Ovary (tissue), 3 donors: ENCODE data around the gene TMCO4.

Experiments used
- POLR2A ChIP-seq: fragments of 450-650 bp; IDR thresholded peaks from one replicate; pipeline ENCODE4 v1.6.1; 2017; ENCODE audit warnings: antibody characterized with exemption, mild to moderate bottlenecking, moderate library complexity
- TF ChIP-seq, protein P1 (sequence below), 3 donors: fragments of 450-650 bp in 2 of 3; fragments of 200-600 bp in 1 of 3; IDR thresholded peaks; one replicate each; pipeline versions ENCODE4 v1.5.1 to v1.8.0; 2016 to 2022; ENCODE audit warnings: antibody characterized with exemption in 3 of 3, mild to moderate bottlenecking in 1 of 3
- donor health status: DM: no; HTN: no; CAD: no.

DNA sequence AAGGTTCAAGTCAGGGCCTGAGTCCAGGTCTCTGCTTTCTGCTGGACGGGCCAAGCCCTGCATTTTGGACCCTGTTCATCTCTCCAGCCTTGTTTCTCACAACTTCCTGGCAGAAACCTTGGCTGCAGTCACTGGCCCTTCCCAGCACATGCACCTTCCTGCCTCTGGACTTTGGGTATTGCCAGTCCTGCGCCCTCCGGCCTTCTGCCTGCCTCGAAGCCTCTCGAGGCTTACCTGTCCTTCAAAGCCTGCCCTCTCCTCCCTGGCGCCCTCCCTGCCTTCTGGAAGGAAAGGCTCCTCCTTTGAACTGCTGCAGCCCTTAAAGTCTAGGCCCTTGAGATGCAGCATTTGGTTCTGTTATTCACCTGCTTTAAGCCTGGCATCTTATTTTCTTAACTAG is 82.2 kb downstream of the TMCO4 start:
- TF ChIP-seq, protein P1, sequence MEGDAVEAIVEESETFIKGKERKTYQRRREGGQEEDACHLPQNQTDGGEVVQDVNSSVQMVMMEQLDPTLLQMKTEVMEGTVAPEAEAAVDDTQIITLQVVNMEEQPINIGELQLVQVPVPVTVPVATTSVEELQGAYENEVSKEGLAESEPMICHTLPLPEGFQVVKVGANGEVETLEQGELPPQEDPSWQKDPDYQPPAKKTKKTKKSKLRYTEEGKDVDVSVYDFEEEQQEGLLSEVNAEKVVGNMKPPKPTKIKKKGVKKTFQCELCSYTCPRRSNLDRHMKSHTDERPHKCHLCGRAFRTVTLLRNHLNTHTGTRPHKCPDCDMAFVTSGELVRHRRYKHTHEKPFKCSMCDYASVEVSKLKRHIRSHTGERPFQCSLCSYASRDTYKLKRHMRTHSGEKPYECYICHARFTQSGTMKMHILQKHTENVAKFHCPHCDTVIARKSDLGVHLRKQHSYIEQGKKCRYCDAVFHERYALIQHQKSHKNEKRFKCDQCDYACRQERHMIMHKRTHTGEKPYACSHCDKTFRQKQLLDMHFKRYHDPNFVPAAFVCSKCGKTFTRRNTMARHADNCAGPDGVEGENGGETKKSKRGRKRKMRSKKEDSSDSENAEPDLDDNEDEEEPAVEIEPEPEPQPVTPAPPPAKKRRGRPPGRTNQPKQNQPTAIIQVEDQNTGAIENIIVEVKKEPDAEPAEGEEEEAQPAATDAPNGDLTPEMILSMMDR (IDR thresholded peaks at IDR 0.05), result no peak
- no peak for TF ChIP-seq POLR2A
